ENCODE measurements around the gene CLDN15.

CLDN15 gene

GRCh38 chr7:101244375-101245146 lies 7.0 kb upstream of the CLDN15 start, which contains the start of gene FIS1:
Gene FIS1 (minus strand): TSS chr7:101245081. CDS start chr7:101245004, 77 bp downstream.
- Histone ChIP-seq H3K4me1 (ENCODE audit: insufficient read depth, poor library complexity, severe bottlenecking) (peaks cover 6% of the 10 kb centered on the region), H3K27ac (ENCODE audit: poor library complexity, severe bottlenecking) (peak within 1 kb of the TSS; percentile 70), H3K27me3 (ENCODE audit: insufficient read depth, poor library complexity, severe bottlenecking) (no peaks in the 10 kb centered on the region), H3K36me3 (ENCODE audit: low read depth) (peaks cover 24% of the 10 kb centered on the region), H3K4me3 (ENCODE audit: severe bottlenecking) (peak within 1 kb of the TSS; percentile 78), H3K9me3 (ENCODE audit: severe bottlenecking) (no peaks in the 10 kb centered on the region)
- peak; percentile 94 for ATAC-seq (ENCODE audit: low read depth)
- peak; percentile 92 for TF ChIP-seq CTCF (IDR thresholded peaks at IDR 0.05; ENCODE audit: poor library complexity, severe bottlenecking)
- DNase-seq (ENCODE audit: low spot score): peak; percentile 94

- peak overlapping the region; percentile 70 for H3K27ac ChIP-seq (ENCODE audit: poor library complexity, severe bottlenecking)
- no peak for DNase-seq (ENCODE audit: low spot score)
- TF ChIP-seq CTCF (IDR thresholded peaks at IDR 0.05; ENCODE audit: poor library complexity, severe bottlenecking): no peak
Observed at GRCh38 chr7:101243646-101244374, 6.2 kb upstream of the CLDN15 start.

DNA sequence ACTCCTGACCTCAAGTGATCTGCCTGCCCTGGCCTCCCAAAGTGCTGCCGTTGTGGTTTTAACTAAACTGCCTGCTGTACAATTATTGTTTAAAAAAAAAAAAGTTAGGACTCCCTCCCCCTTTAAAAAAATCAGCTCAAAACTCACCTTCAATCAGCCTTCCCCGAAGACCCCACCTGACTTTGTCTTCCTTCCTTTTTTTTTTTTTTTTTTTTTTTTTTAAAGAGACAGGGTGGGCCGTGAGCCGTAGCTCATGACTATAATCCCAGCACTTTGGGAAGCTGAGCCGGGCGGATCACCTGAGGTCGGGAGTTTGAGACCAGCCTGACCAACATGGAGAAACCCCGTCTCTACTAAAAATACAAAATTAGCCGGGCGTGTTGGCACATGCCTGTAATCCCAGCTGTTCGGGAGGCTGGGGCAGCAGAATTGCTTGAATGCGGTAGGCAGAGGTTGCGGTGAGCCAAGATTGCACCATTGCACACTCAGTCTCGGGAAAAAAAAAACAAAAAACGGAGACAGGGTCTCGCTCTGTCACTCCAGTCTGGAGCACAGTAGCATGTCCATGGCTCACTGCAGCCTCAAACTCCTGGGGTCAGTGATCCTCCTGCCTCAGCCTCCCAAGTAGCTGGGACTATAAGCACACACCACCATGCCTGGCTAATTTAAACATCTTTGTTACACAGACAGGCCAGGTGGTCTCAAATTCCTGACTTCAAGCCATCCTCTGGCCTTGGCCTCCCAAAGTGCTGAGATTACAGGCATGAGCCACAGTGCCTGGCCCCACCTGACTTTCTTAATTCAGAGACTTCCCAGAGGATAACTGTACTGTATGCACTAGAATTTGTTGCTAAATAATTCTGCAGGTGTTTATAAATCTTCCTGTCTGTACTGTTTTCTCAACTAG lies 4.1 kb upstream of the CLDN15 start:
- TF ChIP-seq CTCF (IDR thresholded peaks at IDR 0.05; ENCODE audit: poor library complexity, severe bottlenecking): no peak
- peaks cover 6% of the 10 kb centered on the region for H3K4me1 ChIP-seq (ENCODE audit: insufficient read depth, poor library complexity, severe bottlenecking)
- DNase-seq (ENCODE audit: low spot score): no peak
- no peak overlapping the region for H3K4me3 ChIP-seq (ENCODE audit: severe bottlenecking)
- H3K27ac ChIP-seq (ENCODE audit: poor library complexity, severe bottlenecking): no peak overlapping the region
- no peaks in the 10 kb centered on the region for H3K27me3 ChIP-seq (ENCODE audit: insufficient read depth, poor library complexity, severe bottlenecking)
- peaks cover 22% of the 10 kb centered on the region for H3K36me3 ChIP-seq (ENCODE audit: low read depth)
- ATAC-seq (ENCODE audit: low read depth): no peak
- H3K9me3 ChIP-seq (ENCODE audit: severe bottlenecking): no peaks in the 10 kb centered on the region

More at GRCh38 chr7:101243646-101244374, 6.2 kb upstream of the CLDN15 start:
- ATAC-seq (ENCODE audit: low read depth): no peak
- Histone ChIP-seq H3K27me3 (ENCODE audit: insufficient read depth, poor library complexity, severe bottlenecking) (no peaks in the 10 kb centered on the region), H3K9me3 (ENCODE audit: severe bottlenecking) (no peaks in the 10 kb centered on the region), H3K4me1 (ENCODE audit: insufficient read depth, poor library complexity, severe bottlenecking) (peaks cover 6% of the 10 kb centered on the region), H3K36me3 (ENCODE audit: low read depth) (peaks cover 22% of the 10 kb centered on the region), H3K4me3 (ENCODE audit: severe bottlenecking) (peak overlapping the region; percentile 78)

DNA sequence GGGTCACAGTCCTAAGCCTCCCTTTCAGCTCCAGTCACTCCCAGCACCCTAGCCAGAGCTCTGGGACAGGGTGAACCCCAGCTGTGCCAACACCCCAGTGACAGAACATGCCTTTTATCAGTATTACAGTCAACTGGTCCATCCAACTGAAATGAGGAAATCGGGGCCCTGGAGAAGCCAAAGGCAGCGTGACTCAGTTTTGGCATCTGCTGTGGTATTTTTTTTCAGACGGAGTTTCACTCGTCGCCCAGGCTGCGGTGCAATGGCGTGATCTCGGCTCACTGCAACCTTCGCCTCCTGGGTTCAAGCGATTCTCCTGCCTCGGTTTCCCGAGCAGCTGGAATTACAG lies 3.4 kb upstream of the CLDN15 start:
- no peak overlapping the region for H3K27ac ChIP-seq (ENCODE audit: poor library complexity, severe bottlenecking)
- no peaks in the 10 kb centered on the region for H3K9me3 ChIP-seq (ENCODE audit: severe bottlenecking)
- DNase-seq (ENCODE audit: low spot score): no peak
- H3K4me3 ChIP-seq (ENCODE audit: severe bottlenecking): no peak overlapping the region
- peaks cover 6% of the 10 kb centered on the region for H3K4me1 ChIP-seq (ENCODE audit: insufficient read depth, poor library complexity, severe bottlenecking)
- TF ChIP-seq CTCF (IDR thresholded peaks at IDR 0.05; ENCODE audit: poor library complexity, severe bottlenecking): no peak
- no peak for ATAC-seq (ENCODE audit: low read depth)
- no peaks in the 10 kb centered on the region for H3K27me3 ChIP-seq (ENCODE audit: insufficient read depth, poor library complexity, severe bottlenecking)
- peaks cover 22% of the 10 kb centered on the region for H3K36me3 ChIP-seq (ENCODE audit: low read depth)
